Stimulated activated naive CD4-positive, alpha-beta T cell treated with Interleukin-2 at 50 U/mL for 16 hours (primary cell): ENCODE data around the gene PTPN7.
"Not testable (repeated sequence)": the region's sequence is repeated elsewhere in the genome, so short reads cannot be mapped to it uniquely, and the experiment has no call there.

Experiments used
- DNase-seq: peaks from one replicate; lab custom pipeline; 2025; lab: John Stamatoyannopoulos, UW

The PTPN7 gene

DNA sequence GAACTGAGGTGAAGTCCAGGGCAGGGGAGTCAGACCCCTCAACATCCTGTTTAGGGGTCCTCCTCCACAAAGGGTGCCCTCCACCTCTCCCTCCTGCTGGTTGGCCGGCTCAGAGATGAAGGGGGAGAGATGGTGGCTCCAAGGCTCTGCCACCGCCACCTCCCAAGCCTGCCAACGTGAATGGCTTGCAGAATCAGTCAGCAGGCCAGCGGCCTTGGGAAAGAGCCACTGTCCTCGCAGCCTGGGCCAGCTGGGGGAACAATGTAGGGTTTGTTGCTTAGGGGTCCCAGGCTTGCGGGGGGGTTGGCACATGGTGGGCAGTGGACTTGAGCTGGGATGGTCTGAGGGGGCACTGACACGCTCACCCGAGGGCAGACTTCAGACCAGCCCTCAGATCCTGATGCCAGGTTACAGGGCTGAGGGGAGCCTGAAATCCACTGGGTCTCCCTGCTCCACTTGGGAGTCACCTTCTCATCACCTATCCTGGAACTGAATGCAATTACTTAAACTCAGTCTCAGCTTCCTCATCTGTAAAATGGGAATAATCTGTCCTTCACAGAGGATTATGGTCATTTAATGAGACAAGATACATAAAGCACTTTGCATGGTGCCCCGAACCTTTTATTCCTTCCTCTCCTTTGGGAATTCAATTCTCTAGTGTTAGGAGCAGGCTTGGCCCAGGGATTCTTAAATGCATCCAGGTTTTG is 29.4 kb downstream of the PTPN7 start:
- no peak for DNase-seq

DNA sequence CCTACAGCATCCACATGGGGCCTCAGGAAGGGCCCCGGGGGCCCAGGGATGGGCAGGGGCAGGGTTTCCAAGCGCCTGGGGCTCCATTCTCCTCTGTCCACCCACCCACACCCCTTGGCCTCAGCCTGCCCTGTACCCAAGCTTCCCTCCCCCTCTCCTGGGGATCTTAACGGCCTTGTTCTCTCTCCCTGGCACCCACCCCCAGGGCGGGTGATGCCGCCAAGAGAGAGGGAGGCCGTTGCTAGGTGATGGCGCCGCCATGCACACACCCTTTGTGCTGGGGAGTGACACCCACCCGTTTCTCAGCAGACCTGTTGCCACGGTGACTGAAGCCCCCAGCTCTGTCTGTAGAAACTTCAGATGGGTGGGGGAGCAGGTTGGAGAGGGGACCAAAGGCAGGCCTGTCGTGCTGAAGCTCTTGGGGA is 30.1 kb downstream of the PTPN7 start:
- no peak for DNase-seq

- no peak for DNase-seq
Observed at GRCh38 chr1:202129453-202130296, 30.7 kb downstream of the PTPN7 start.

DNA sequence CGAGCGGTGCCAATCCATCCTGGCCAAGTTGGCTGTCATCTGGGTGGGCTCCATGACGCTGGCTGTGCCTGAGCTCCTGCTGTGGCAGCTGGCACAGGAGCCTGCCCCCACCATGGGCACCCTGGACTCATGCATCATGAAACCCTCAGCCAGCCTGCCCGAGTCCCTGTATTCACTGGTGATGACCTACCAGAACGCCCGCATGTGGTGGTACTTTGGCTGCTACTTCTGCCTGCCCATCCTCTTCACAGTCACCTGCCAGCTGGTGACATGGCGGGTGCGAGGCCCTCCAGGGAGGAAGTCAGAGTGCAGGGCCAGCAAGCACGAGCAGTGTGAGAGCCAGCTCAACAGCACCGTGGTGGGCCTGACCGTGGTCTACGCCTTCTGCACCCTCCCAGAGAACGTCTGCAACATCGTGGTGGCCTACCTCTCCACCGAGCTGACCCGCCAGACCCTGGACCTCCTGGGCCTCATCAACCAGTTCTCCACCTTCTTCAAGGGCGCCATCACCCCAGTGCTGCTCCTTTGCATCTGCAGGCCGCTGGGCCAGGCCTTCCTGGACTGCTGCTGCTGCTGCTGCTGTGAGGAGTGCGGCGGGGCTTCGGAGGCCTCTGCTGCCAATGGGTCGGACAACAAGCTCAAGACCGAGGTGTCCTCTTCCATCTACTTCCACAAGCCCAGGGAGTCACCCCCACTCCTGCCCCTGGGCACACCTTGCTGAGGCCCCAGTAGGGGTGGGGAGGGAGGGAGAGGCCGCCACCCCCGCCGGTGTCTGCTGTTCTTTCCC is 32.4 kb downstream of the PTPN7 start:
- no peak for DNase-seq

GRCh38 chr1:202127061-202127460 is 33.3 kb downstream of the PTPN7 start:
- no peak for DNase-seq

DNA sequence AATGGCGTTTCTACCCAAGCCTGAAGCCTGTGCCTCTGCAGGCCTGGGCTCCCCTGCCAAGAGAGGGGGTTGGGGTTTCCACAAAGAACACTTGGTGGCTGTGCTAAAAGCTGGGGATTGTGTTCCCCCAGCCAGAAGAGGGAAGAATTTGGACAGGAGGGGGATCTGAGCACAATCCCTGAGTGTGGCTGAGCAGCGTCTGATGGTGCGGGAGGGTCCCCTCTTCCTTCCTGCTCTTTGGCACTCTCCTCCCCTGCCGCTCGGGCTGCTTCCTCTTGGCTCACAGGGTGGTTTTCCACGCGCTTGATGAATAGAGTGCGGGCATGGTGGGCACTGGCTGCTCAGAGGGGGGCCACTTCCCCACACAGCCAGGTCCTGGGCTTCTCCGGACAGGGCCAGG is 34.0 kb downstream of the PTPN7 start:
- DNase-seq: no peak

DNA sequence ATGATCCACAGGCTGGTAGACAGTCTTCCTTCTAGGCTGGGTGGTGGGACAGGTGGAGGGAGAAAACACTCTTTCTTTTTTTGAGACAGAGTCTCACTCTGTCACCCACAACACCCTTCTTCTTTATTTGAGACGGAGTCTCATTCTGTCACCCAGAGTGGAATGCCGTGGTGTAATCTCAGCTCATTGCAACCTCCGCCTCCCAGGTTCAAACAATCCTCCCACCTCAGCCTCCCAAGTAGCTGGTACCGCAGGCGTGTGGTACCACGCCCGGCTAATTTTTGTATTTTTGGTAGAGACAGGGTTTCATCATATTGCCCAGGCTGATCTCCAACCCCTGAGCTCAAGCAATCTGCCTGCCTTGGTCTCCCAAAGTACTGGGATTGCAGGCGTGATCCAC is 34.8 kb downstream of the PTPN7 start:
- DNase-seq: no peak

DNA sequence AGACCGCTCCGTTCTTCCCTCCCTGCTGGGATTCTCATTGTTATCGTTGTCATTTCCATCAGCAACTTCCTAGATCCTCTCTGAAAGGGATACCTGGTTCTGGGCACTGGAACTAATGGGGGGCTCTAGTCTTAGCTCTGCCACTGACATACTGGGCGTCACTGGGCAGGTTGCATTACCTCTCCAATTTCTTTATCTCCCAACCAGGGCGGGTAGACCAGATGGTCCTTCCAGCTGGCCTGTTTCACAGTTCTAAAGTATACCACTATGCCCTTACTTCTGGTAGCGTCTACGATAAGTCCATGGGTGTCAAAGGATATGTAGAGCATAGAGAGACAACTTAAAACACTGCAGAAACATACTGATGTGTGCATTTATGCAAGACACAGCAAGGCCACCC is 36.3 kb downstream of the PTPN7 start:
- DNase-seq: no peak

GRCh38 chr1:202123336-202123813 is 37.0 kb downstream of the PTPN7 start:
- no peak for DNase-seq

DNA sequence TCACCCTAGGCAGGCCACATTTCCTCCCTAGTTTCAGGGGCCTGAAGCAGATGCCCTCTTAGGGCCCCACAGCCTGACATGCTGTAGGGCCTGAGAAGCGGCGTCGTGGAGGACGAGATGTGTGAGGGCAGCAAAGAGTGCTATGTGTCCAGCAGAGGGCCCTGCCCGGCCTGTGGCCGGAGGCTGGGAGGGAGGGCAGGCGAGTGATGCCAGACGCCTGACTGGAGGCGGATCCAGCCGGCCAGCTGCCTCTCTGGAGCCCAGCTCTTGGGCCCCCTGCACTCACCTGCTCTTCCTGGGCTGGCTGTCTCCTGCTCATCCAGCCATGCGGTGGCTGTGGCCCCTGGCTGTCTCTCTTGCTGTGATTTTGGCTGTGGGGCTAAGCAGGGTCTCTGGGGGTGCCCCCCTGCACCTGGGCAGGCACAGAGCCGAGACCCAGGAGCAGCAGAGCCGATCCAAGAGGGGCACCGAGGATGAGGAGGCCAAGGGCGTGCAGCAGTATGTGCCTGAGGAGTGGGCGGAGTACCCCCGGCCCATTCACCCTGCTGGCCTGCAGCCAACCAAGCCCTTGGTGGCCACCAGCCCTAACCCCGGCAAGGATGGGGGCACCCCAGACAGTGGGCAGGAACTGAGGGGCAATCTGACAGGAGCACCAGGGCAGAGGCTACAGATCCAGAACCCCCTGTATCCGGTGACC is 37.6 kb downstream of the PTPN7 start, which contains the start of gene GPR37L1:
Gene GPR37L1 (plus strand): TSS at position 279 of the 697 bp plus-strand sequence. CDS start 47 bp downstream, at position 326.
- no peak for DNase-seq

DNA sequence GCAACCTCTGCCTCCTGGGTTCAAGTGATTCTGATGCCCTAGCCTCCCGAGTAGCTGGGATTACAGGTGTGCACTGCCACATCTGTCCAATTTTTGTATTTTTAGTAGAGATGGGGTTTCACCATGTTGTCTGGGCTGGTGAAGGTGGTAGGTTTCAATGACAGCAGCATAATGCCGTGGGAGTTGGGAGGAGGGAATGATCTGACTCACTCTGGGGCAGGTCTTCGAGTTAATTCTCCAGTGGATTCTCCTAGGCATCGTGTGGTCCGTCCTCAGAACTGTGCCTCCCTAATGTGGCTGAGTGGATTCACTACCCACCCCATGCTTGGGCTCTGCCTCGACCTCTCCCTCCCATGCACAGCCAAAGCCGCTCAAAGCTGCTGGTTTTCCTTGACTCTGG is 39.4 kb downstream of the PTPN7 start:
- DNase-seq: no peak

GRCh38 chr1:202117898-202118371 is 42.5 kb downstream of the PTPN7 start:
- no peak for DNase-seq

DNA sequence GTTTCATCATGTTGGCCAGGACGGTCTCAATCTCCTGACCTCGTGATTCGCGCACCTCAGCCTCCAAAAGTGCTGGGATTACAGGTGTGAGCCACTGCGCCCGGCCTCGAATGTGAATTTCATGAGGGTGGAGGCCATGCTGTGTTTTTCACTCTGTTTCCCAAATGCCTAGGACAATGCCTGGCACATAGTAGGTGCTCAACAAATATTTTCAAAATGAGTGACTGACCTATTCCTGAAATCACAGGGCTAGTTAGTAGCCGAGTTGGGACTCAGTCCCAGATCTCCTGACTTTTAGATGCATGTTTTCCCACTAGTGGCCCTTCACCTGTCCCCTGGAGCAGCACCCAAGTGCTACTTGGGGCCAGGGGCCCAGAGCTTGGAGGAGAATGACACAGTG is 44.1 kb downstream of the PTPN7 start:
- DNase-seq: no peak

- no peak for DNase-seq
Observed at GRCh38 chr1:202113690-202114300, 46.6 kb downstream of the PTPN7 start.

GRCh38 chr1:202112859-202113689 is 47.3 kb downstream of the PTPN7 start:
- DNase-seq: no peak

DNA sequence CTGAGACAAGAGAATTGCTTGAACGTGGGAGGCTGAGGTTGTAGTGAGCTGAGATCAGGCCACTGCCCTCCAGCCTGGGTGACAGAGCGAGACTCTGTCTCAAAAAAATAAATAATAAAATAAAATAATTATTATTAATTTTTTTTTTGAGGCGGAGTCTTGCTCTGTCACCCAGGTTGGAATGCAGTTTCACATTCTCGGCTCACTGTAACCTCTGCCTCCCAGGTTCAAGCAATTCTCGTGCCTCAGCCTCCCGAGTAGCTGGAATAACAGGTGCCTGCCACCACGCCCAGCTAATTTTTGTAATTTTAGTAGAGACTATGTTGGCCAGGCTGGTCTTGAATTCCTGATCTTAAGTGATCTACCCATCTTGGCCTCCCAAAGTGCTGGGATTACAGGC is 48.8 kb downstream of the PTPN7 start:
- not testable (repeated sequence) for DNase-seq

DNA sequence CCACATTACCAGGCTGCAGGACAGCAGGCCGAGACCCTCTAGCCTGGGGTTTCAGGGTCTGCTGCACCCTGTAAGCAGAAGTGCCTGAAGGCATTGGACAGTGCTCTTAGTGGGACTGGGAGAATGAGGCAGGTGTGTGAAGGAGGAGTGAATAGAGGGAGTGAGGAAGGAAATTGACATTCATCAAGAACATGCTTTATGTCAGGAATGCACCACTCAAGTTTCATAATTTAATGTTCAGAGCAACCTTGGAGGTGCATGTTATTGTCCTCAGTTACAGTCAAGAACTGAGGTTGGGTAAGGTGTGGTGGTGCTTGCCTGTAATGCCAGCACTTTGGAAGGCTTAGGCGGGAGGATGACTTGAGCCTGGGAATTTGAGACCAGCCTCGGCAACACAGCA is 49.4 kb downstream of the PTPN7 start:
- DNase-seq: no peak

DNA sequence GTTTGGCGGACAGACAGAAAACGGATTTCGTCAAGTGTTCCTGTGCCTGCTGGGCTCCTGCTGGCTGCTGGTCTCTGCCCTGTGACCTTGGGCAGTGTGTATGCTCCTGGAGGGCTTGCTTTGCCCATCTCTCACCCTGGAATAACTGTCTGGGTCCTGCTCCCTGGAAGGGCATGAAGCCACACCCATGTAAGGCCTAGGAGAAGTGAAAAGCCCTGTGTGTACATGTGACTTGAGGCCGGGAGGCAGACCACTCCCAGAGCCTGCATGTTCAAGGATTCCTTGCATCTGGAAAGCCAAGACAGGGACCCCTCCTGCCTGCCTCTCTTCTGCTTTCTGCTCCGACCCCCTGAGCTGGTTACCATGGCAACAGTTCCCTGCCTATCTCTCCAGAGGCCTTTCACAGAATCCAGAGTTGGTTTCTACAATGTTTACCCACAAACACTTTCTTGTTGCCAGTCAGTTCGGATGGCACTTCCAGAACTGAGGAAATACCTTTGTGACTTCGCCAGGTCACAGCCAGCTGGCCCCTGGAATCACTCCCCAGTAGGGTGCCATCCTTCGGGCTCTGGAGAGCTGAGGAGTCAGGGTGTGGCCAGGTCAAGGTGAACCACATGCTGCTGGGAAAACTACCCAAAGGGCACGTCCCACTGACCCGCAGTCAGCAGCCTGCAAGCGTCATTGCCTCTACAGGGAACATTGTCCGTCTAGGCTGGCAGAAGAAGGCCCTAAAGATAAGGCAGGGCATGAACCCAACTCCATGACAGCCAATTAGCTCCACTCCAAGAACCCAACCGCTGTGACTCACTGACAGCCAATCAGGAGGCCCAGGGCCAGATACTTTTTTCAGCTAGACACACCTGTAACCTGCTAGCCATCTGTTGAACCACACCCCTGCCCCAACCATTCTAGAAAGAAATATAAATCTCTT is 52.3 kb downstream of the PTPN7 start:
- DNase-seq: no peak

DNA sequence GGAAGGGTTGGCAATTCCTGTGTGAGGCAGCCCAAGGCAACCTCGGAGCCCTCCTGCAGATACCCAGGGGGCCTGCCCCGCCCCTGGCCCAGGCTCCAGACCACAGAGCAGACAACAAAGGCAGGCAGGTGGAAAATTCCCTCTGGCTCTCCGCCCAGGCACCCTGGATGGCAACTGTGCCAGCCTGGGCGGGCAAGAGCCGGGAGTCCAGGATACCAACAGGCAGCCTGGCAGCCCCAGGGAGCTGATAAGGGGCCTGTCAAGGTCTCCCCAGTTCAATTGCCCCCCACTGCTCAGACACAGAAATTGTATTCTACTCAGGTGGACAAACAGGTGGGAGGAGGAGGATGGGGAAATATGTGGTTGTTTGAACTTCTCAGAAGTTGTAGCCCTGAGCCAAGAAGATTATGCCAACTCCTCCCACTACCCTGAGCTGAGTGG is 53.1 kb downstream of the PTPN7 start:
- DNase-seq: no peak
